Measurements from ENCODE around the gene ATP2B1. TPM values are rescaled to one million over a fixed set of nuclear protein-coding genes. Genes with fewer than 3 reads are reported as not detected.
A peak's percentile ranks its signal among the peaks of the same experiment; 100 is the strongest.

The ATP2B1 gene
- total RNA-seq, 1 donor, result 214 TPM

DNA sequence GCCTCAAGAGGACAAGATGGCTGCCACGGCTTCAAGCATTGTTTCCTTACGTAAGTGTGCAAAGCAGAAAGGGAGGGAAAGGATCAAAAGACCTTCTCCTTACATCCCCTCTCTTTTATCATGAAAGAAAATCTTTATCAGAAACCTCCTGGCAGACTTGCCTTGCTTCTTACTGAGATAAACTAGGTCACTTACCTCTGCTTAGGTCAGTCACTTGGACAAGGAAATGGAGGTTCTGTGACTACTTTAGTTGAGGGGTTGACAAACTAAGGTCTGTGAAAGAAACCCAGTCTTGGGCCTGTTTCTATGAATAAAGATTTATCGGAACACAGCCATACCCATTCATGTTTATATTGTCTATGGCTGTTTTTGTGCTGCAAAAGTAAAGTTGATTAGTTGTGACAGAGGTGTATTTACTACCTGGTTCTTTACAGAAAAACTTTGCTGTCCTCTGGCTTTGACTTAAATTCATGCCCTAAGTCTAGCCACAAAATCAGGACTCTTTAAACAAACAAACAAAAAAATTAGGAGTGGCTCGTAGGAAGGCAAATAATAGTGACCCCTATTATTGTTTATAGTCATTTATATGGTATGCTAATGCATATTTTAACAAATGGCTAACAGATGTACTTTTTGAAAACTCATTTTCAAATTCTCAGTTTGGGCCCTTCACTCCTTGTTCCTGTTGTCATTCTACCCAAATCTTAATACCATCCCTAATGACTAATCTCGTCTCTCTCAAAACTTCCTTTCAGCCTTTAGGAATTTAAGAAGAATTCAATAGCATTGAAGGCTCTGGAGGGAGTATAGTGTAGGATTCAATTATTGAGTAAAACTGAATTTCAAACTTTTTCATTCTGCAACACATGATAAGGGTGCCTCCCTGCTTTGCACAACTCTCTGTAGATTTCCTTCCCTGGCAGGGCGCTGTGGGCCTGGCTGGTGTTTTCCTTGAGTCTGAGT is 42.0 kb upstream of the ATP2B1 start:
- no peak overlapping the region for H3K4me3 ChIP-seq (ENCODE audit: low read depth, low read length)
- peak; percentile 58 for DNase-seq (ENCODE audit: low read depth)
- TF ChIP-seq, protein P1, sequence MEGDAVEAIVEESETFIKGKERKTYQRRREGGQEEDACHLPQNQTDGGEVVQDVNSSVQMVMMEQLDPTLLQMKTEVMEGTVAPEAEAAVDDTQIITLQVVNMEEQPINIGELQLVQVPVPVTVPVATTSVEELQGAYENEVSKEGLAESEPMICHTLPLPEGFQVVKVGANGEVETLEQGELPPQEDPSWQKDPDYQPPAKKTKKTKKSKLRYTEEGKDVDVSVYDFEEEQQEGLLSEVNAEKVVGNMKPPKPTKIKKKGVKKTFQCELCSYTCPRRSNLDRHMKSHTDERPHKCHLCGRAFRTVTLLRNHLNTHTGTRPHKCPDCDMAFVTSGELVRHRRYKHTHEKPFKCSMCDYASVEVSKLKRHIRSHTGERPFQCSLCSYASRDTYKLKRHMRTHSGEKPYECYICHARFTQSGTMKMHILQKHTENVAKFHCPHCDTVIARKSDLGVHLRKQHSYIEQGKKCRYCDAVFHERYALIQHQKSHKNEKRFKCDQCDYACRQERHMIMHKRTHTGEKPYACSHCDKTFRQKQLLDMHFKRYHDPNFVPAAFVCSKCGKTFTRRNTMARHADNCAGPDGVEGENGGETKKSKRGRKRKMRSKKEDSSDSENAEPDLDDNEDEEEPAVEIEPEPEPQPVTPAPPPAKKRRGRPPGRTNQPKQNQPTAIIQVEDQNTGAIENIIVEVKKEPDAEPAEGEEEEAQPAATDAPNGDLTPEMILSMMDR (IDR thresholded peaks at IDR 0.05; ENCODE audit: insufficient read depth, low read depth, low read length), result no peak

DNA sequence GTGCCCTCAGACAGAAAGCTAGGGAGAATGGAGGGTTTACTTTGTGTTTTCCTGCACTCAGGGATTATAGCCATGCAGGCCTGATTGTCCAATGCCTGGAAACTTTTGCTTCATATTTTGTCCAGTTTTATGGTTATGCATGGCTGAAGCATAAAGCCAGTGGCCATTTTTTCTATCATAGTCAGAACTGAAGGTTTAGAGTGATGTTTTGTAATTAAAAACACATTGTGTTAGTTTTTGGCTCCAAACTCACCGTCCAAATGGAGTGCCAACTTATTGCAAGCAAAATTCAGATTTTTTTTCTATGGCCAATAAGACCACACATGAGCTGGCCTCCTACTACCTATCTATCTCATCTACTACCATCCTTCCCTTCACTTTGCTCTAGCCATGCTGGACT is 40.2 kb upstream of the ATP2B1 start:
- no peak for DNase-seq (ENCODE audit: low read depth)
- TF ChIP-seq, protein P1 (IDR thresholded peaks at IDR 0.05; ENCODE audit: insufficient read depth, low read depth, low read length), result no peak
- H3K4me3 ChIP-seq (ENCODE audit: low read depth, low read length), result no peak overlapping the region

DNA sequence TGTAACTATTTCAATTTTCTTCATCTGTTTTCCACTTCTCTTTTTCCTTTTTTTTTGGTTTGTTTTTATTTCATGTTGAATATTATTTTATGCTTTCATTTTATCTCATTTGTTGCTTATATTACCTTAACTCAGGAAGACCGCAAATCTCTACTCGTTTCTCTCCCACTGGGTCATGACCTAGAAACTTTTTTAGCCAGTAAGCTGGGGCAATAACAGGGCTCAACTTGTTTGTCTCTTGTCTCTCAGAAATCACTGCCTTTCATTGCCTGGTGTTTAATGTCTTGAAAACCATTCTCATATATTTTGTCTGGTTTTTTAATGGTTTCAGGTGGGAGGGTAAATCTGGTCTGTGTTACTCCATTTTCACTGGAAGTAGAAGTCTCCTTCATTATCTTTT is 36.6 kb upstream of the ATP2B1 start:
- no peak for DNase-seq (ENCODE audit: low read depth)
- no peak overlapping the region for H3K4me3 ChIP-seq (ENCODE audit: low read depth, low read length)
- TF ChIP-seq, protein P1 (IDR thresholded peaks at IDR 0.05; ENCODE audit: insufficient read depth, low read depth, low read length), result no peak

DNA sequence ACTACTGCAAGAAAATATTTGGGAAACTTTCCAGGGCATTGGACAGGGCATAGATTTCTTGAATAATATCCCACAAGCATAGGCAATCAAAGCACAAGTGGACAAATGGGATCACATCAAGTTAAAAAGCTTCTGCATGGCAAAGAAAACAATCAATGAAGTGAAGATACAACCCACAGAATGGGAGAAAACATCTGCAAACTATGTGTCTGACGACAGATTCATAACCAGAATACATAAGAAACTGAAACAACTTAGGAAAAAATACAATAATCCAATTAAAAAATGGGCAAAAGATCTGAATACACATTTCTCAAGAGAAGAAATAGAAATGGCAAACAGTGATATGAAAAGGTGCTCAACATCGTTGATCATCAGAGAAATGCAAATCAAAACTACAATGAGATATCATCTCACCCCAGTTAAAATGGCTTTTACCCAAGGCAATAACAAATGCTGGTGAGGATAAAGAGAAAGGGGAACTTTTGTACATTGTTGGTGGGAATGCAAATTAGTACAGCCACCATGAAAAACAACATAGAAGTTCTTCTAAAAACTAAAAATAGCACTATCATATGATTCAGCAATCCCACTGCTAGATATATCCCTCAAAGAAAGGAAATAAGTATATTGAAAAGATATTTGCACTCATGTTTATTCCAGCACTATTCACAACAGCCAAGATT is 33.8 kb upstream of the ATP2B1 start:
- DNase-seq (ENCODE audit: low read depth), result no peak
- TF ChIP-seq, protein P1 (IDR thresholded peaks at IDR 0.05; ENCODE audit: insufficient read depth, low read depth, low read length), result no peak
- no peak overlapping the region for H3K4me3 ChIP-seq (ENCODE audit: low read depth, low read length)

DNA sequence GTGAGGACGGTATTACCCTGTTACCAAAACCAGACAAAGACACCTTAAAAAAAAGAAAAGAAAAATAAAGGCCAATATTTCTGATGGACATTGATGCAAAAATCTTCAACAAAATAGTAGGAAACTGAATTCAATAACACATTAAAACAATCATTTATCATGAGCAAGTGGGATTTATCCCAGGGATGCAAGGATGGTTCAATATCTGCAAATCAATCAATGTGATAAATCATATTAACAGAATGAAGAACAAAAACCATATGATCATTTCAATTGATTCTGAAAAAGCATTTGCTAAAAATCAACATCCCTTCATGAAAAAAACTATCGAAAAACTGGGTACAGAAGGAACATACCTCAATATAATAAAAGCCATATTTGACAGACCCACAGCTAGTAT is 32.3 kb upstream of the ATP2B1 start:
- no peak for DNase-seq (ENCODE audit: low read depth)
- no peak overlapping the region for H3K4me3 ChIP-seq (ENCODE audit: low read depth, low read length)
- TF ChIP-seq, protein P1 (IDR thresholded peaks at IDR 0.05; ENCODE audit: insufficient read depth, low read depth, low read length), result no peak

DNA sequence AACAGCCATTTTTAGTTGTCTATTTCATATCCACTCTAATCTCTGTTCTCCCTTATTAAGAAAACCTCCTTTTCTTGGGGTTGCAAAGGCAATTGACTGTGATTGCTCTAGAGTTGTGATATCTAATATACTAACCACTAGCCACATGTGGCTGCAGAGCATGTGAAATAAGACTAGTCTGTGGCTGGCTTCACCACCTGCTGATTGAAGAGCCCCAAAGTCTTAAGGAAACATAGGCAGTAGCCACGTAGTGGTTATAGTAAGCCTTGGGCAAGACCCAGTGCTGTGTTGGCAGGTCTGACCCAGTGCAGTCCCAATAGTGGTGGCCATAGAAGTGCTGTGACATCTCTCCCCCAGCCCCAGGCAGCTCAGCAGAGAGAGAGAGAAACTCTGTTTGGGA is 28.4 kb upstream of the ATP2B1 start:
- no peak for DNase-seq (ENCODE audit: low read depth)
- no peak overlapping the region for H3K4me3 ChIP-seq (ENCODE audit: low read depth, low read length)
- TF ChIP-seq, protein P1 (IDR thresholded peaks at IDR 0.05; ENCODE audit: insufficient read depth, low read depth, low read length), result no peak
